ENCODE measurements around the gene METTL8.

The METTL8 gene

DNA sequence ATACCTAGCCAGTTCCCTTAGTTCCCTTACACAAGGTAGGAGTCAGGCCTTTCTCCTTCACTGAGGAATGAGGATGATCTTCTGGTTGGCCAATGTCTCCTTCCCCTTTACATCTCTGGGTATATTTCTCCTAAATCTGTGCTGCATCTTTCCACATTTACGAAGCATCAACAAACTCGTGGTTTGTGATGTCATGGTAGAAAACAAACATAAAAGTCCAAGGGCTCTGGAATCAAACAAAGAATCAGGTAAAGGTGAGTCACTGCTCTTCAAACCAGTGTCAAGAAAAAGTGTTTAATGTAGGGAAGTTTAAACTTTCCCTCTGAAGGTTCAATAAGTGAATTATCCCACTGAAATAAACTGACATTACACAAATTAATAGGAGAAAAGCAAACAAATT lies 122.9 kb downstream of the METTL8 start:
- no peak for DNase-seq (ENCODE audit: low read depth)

DNA sequence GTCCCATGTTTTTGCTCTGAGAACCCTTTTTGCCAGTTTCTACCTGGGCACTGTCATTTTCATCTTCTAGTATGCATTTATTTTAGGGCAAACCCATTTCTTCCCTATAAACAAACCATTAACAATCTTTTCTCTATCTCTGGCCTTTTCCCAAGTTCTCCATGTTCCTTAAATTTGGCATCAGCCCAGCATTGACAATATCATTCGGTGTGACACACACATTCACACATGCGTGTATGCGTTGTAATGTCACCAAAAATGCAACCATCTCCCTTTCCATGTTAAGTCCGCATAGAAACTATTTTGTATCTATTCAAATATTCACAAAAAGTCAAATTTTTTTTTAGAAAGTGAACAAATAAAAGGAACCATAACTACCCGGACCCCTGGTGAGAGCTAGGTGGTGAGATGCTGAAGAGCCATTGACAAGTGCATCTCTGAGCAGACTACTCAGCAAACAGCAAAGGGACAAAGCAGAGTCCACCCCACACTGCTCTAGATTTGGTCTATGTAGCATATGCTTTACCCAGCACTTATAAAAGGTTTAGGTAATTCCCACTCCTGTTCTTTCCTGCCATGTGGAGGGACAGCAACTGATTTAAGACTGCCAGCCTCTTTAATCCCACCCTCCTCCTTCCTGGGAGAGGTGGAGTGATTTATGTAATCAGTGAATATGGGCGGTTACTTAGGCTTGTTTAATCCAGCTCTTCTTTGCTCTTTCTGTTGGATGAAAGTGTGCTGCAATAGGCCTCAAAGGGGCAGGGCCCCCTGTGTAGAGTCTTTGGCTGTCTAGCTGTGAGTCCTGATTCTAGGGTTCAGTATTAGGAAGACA lies 124.1 kb downstream of the METTL8 start:
- DNase-seq (ENCODE audit: low read depth) = no peak

DNA sequence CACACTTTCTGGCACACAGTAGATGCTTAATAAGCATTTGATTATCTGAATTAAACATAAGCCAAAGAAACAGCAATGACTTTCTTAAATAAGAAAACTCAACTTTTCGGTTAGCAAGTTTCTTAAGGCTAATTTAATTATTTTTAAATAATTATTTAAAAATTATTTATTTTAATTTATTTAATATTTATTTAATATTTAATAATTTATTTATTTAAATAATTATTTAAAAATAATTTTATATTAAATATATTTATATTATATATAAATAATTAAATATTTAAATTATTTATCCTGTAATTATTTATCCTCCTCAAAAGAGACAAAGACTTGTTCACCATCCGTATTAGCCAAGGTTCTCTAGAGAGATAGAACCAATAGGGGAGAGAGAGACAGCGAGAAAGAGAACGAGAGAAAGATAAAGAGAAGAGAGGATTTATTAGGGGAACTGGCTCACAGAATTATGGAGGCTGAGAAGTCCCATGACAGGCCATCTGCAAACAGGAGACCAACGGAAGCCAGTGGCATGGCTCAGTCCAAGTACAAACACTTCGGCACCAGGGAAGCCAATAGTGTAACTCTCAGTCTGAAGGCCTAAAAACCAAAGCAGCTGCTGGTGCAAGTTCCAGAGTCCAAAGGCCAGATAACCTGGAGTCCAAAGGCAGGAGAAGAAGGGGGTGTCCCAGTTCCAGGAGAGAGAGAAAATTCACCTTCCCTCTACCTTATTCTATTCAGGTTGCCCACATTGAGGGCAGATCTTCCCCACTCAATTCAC lies 125.3 kb downstream of the METTL8 start:
- no peak for DNase-seq (ENCODE audit: low read depth)

DNA sequence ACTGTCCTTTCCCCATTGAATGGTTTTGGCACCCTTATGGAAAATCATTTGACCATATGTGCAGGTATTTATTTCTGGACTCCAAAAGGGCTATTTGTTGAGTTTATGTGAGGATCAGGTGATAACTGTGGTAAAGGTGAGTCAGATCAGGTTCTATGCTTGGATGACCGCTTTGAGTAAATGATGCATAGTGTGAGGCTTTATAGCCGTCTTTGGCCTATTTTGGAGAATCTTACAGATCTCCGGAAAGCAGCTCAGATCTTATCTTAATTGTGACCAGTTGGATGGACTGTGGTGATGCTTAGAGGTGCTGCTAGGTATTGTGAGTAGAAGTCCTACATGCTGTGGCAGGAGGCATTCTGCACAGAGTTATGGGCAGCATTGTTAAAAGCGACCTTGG lies 126.2 kb downstream of the METTL8 start:
- DNase-seq (ENCODE audit: low read depth) = no peak

DNA sequence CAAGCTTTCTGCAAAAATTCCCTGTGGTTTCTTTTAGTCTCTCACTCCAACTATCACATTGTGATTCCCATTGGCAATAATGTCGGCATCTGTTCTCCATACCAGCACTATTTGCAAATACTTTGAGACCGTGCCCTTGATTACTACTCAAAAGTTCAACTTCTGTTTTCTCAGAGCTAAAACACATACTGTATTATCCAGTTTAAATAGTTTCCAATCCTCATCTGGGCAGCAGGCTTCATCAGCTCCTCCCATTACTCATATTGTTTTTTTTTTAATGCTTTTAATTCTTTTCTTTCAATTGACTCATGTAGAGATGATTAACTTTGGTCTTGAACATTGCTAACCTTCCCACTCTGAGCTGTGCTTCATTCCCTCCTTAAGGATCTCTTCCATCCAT lies 135.8 kb downstream of the METTL8 start:
- no peak for DNase-seq (ENCODE audit: low read depth)

DNA sequence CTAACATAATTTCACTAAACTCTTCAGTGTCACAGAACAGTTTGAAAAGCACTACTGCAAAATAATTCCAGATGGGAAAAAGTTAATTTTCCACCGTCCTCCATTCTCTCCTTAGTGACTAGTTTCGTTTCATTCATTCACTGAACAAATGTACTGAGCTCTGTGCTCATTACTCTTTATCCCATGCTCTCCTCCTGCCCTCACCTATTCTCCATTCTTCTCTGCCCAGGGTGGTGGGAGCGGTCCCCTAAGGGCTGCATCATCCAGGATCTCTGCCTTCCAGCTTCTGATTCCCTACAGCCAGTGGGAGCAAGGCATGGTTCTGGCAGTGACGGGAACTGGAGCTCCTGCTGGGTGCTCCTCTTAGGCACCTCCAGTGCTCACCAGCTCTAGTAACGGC lies 139.2 kb downstream of the METTL8 start:
- DNase-seq (ENCODE audit: low read depth) = no peak

DNA sequence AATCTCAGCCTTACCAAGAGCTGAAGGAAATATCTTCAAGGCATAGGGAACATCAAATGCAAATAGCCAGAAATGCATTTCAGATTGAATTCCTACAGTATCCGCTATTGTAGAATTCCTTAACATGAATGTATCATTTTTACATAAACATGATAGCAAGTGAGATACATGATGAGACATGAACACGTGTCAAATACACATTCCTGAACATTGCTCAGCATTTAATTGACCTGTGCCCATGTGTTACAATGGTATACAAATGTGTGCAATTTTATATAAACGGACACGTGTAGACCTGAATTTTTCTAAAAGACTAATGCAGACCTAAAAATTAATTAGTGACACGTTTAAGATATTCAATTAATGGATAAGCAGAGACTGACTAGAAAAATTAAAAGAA lies 140.1 kb downstream of the METTL8 start:
- no peak for DNase-seq (ENCODE audit: low read depth)

DNA sequence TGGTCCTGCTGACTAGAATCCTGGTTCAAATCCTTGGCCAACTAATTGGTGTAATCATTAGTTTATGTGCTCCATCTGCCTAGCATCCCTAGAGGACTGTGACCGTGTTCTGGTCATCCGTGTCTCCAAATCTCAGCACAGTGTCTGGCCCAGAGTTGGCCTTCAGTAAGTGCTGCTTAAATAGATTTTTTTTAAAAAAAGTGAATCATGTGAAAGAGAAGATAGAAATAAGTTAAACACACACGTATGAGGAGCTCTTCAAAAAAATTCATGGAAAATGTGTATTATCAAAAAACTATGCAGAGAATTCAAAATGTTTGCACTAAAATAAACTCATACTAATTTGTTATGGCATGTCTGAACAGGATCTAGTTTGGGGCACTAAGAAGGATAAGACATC lies 143.8 kb downstream of the METTL8 start:
- no peak for DNase-seq (ENCODE audit: low read depth)

DNA sequence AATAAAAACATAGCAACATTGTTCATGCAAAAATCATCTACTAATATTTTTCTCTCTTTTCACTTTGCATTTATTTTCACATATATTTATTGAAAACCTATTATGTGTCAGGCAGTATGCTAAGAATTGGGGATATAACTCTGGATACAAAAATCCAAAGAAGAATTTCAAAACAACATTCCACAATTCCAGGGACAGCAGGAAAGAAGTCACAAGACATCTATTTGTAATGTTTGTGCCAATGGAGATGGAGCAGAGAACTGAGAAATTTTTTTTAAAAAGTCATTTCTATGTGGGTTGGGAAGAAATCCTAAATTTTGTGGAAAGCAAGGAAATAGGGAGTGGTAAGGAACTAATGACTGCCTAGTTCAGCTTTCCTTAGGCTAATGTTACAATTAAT lies 144.5 kb downstream of the METTL8 start:
- DNase-seq (ENCODE audit: low read depth) = no peak

DNA sequence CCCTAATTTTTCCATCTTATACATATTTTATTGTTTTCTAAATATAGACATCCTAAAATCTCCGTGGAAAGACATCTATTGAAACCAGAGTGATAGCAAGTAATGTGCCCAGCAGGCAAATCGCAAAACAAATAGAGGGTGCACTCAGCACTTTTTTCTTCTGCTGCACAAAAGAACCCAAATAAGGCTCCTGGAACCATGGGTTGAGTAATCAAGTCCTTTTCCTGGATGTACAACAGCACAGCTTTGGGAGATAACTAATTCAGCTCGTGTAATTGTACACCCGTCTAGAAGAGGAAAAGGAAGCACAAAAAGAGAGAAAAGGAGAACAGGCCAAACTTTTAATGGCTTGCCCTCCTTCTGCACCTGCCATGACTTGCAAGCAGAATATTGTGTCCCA lies 146.2 kb downstream of the METTL8 start:
- no peak for DNase-seq (ENCODE audit: low read depth)

DNA sequence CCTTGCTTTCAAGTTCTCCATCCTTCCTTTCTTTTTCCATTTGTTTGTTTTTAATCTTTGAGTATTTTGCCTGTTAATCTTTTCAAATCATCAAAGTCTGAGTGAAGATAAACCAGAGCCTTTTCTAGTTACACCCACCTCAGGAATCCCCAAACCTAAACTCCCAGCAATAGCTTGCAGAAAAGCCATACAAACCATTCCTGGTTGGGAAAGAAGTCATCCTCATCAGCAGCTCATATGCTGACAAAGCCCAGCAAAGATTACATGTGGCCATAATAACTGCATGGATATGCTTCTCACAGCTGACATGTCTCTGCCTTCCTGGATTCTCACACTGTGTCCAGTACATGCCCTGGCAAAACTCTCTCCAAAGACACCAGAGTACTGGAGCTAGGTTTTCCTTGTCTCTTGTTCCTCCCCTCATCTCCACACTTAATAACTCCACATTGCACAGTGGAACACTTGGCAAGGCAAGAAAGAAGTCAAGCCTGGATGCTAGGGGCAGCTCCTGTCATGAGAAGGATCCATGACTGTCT lies 146.7 kb downstream of the METTL8 start:
- no peak for DNase-seq (ENCODE audit: low read depth)

DNA sequence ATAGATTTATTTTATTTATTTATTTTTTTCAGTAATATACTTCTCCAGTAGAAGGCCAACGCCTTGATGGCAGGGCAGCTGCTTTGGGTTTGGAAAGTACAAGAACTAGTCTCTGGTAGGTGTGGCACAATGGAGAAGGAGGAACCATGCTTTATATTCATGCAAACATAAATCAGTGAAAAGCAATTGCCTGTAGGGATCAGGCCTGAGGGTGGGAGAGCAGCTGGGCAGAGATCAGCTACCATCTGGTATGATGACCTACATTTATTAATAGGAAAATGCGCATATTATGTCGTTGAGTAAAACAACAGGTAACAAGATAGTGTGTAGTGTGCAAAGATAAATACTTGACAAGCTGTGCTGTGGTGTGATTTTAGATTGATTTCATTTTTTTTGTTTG lies 152.7 kb downstream of the METTL8 start:
- no peak for DNase-seq (ENCODE audit: low read depth)

DNA sequence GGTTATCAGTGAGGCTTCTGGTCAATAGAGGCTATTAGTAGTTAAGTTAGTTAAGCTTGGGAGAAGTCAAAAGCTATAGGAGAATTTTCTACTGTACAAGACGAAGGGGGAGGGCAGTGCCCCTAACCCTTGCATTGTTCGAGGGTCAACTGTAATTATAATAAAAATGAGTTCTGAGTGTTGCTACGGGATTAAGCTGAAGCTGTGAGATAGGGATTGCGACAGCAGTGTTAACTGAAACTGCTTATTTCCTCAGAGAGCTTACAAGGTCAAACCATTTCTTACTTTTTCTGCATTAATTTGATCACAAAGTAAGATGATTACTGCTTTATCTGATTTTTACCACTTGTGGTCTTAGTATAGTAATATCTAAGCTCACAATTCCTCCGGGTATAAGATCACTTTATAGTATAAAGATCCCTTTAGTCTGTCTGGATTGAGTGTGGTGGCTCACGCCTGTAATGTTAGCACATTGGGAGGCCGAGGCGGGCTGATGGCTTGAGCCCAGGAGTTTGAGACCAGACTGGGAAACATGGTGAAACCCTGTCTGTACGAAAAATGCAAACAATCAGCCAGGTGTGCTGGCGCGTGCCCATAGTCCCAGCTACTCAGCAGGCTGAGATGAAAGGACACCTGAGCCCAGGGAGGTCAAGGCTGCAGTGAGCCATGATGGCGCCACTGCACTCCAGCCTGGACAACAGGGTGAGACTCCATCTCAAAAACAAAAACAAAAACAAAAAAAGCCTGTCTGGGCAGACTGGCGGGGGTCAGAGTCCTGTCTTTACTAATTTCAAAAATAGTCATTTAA lies 153.6 kb downstream of the METTL8 start:
- DNase-seq (ENCODE audit: low read depth) = no peak

DNA sequence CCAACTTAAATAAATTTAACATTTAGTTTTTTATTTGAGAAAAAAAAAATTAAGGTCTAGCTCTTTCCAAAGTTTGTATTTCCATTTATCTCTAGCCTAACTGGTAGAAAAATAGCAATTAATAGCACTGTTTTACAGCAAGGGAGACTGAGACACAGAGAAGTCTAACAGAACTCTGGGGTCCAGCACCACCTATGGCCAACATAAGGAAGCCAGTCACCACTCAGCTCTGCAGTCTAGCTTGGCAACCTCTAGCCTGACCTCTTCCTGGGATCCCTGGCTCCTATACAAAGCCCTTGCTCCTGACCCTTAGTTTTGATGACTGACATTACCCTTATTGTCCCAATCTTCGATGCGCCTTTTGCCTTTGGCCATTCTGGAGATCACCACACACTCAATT lies 159.0 kb downstream of the METTL8 start:
- no peak for DNase-seq (ENCODE audit: low read depth)

DNA sequence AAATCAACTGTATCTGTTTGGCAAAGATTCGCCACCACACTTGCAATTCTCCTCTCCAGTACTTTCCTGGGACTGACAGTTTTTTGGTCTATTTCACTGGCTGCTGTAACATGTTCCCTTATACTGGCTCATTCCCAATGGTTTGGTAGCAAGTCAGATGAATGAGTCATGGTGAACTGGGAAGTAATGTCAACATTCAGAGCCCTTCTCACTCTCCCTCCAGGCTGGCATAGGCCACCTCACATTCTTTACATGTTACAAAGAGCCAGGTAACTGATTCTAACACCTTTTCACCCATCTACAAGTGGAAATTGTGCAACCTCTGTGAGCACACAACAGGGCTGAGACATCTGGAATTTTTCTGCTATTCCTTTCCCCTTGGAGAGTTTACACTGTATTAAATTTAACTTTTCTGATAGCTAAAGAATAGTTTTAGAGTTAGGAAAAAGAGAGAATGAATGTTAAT lies 161.8 kb downstream of the METTL8 start:
- DNase-seq (ENCODE audit: low read depth) = peak; percentile 85

DNA sequence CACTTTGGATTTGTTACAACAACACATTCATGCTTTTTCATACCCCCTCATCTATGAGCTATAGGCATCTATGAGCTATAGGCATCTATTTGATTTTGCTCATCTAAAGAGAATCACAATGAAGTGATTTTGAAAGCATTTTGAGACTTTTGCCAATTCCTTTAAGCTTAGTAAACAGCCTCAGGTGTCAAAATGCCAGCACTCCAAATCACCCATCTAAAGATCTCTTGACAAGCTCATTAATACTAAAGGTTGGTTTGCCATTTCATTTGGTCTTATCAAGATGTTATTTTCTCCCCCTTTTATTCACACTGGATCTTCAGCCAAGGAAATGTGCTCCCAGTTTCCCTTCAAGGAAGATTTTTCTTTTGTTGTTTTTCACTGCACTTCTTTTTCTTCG lies 162.4 kb downstream of the METTL8 start:
- no peak for DNase-seq (ENCODE audit: low read depth)

DNA sequence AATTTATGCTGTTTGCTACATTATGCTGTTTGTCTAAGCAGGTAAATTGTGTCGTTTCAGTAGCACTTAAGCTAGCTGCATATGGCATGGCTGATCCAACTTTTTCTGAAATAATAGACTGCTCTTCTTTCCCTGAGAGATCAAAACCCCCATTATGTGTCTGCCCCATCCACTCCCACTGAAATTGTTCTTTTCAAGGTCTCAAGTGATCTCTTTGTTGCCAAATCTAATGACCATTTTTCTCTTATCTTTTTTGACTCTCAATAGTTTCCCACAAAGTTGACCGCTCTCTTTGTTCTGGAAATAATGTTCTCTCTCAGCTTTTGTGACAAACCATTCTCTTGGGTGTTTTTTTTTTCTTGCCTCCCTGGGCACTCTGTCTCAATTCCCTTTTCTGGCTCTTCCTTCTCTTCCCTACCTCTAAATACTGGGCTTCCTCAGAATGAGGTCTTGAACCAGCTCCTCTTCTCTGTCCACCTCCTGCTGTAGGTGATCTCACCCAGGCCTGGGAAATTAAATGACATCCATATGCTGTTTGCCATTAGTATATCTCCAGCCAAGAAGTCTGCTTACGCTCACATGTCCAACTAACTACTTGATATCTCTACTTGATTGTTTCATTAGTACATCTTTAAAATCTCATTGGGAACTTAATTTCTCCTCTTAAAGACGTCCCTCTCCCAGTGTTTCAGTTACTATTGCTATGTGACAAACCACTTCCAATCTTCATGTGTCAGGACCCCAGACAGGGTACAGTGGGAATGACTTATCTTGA lies 165.7 kb downstream of the METTL8 start:
- DNase-seq (ENCODE audit: low read depth) = no peak

All from HS-5 (cell line).